GM12864 (cell line): Measurements from ENCODE around the gene AK5.

ENCODE experiments used
- DNase-seq: peaks from one replicate; pipeline ENCODE4 v3.0.0-alpha.2; 2011; ENCODE audit warnings: low read depth
- H3K4me3 ChIP-seq: 2 replicates; pipeline ENCODE4 v1.5.1; 2011; ENCODE audit warnings: mild to moderate bottlenecking, low read depth, low read length, control low read depth
- CTCF ChIP-seq: IDR thresholded peaks from 2 replicates; pipeline ENCODE4 v1.5.1; 2011; ENCODE audit warnings: low read depth, mild to moderate bottlenecking, moderate library complexity, low read length, control low read depth, inconsistent platforms; ENCODE audit errors: missing control alignments

Gene AK5

GRCh38 chr1:77392486-77392885 lies 110.7 kb downstream of the AK5 start:
- no peak for TF ChIP-seq CTCF
- DNase-seq: no peak
- no peak overlapping the region for H3K4me3 ChIP-seq

- DNase-seq: no peak
- no peak overlapping the region for H3K4me3 ChIP-seq
- no peak for TF ChIP-seq CTCF
Measured at GRCh38 chr1:77394166-77394565, 112.3 kb downstream of the AK5 start.

- no peak for DNase-seq
- no peak for TF ChIP-seq CTCF
- H3K4me3 ChIP-seq: no peak overlapping the region
Measured at GRCh38 chr1:77395051-77395450, 113.2 kb downstream of the AK5 start.

- no peak overlapping the region for H3K4me3 ChIP-seq
- DNase-seq: no peak
- no peak for TF ChIP-seq CTCF
Measured at GRCh38 chr1:77398152-77398551, 116.3 kb downstream of the AK5 start.

- H3K4me3 ChIP-seq: no peak overlapping the region
- DNase-seq: no peak
- no peak for TF ChIP-seq CTCF
Measured at GRCh38 chr1:77399250-77400086, 117.6 kb downstream of the AK5 start.

- DNase-seq: no peak
- no peak overlapping the region for H3K4me3 ChIP-seq
- no peak for TF ChIP-seq CTCF
Measured at GRCh38 chr1:77400781-77401180, 119.0 kb downstream of the AK5 start.

- H3K4me3 ChIP-seq: no peak overlapping the region
- no peak for TF ChIP-seq CTCF
- DNase-seq: no peak
Measured at GRCh38 chr1:77401384-77401783, 119.6 kb downstream of the AK5 start.
